DMS153 (cell line): ENCODE results near the gene TSC22D4.
"Not testable (repeated sequence)": the region's sequence is repeated elsewhere in the genome, so short reads cannot be mapped to it uniquely, and the experiment has no call there.

Source experiments
- DNase-seq: peaks from one replicate; lab custom pipeline; 2025; lab: John Stamatoyannopoulos, UW

TSC22D4 gene

DNA sequence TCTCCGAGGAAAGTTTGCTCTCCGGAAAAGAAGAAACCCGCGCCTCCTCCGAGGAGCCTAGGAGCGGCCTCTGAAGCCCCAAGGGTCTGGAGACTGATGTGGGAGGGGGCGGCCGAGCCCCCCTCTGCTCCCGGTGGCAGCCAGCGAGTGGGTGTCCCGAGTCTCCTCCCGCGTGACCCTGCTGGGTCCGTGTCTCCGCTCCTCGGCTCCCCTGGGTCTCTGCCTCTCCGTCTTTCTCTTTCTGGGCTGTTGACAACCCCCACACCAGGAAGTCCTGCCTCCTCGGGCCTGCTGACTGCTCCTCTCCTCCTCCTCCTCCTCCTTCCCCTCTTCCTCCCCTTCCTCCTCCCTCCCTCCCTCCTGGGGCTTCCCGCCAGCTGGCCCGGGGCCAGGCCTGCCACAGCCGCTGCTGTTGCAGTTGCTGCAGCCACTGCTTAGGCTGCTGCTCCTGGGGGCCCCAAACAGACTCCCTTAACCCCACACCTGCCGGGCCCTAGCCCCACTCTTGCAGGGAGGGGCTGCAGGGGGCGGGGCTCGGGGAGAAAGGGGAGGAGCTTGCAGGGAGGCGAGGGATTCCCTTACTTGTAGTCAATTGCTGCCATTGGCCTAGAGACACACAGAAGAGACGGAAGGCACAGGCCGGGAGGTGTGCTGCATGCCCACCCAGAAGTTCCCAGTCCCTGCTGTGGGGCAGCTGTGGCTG is at the start of gene TSC22D4:
TSS of gene TSC22D4 (minus strand) at position 257 of the 703 bp plus-strand sequence. CDS start 1,176 bp downstream, outside the sequence.
- peak; percentile 68 for DNase-seq

DNA sequence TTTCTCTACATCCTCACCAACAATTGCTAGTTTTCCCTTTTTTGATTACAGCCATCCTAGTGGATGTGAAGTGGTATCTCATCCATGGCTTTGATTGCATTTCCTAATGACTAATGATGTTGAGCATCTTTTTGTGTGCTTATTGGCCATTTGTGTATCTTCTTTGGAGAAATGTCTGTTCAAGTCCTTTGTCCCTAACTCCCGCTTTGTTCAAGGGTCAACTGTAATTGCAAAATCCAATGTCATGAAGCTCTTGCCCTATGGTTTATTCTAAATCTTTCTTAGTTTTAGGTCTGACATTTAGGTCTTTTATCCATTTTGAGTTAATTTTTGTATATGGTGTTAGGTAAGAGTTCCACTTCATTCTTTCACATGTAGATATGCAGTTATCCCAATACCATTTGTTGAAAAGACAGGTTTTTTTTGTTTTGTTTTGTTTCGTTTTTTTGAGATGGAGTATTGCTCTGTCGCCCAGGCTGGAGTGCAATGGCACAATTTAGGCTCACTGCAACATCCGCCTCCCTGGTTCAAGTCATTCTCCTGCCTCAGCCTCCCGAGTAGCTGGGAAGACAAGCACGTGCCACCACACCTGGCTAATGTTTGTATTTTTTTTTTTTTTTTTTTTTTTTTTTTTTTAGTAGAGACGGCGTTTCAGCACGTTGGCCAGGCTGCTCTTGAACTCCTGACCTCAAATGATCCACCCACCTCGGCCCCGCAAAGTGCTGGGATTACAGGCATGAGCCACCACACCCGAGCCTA is 49.3 kb upstream of the TSC22D4 start:
- not testable (repeated sequence) for DNase-seq

DNA sequence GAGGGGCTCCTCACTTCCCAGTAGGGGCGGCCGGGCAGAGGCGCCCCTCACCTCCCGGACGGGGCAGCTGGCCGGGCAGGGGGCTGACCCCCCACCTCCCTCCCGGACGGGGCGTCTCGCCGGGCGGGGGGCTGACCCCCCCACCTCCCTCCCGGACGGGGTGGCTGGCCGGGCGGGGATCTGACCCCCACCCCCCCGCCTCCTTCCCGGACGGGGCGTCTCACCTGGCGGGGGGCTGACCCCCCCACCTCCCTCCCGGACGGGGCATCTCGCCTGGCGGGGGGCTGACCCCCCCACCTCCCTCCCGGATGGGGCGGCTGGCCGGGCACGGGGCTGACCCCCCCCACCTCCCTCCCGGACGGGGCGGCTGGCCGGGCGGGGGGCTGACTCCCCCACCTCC is 44.2 kb upstream of the TSC22D4 start:
- not testable (repeated sequence) for DNase-seq

DNA sequence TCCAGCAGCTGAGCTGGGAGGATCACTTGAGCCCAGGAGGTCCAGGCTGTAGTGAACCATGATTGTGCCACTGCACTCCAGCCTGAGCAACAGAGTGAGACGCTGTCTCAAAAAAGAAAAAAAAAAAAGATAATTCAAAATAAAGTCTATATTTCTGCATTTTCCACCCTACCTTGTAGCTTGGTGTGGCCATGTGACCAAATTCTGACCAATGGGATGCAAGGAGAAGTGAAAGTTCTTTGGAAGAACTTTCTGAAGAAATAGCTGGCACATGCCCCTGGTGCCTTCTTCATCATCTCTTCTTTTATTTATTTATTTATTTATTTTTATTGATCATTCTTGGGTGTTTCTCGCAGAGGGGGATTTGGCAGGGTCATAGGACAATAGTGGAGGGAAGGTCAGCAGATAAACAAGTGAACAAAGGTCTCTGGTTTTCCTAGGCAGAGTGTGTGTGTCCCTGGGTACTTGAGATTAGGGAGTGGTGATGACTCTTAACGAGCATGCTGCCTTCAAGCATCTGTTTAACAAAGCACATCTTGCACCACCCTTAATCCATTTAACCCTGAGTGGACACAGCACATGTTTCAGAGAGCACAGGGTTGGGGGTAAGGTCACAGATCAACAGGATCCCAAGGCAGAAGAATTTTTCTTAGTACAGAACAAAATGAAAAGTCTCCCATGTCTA is 43.0 kb upstream of the TSC22D4 start:
- DNase-seq = not testable (repeated sequence)

GRCh38 chr7:100521076-100521475 is 42.1 kb upstream of the TSC22D4 start:
- DNase-seq = no peak

DNA sequence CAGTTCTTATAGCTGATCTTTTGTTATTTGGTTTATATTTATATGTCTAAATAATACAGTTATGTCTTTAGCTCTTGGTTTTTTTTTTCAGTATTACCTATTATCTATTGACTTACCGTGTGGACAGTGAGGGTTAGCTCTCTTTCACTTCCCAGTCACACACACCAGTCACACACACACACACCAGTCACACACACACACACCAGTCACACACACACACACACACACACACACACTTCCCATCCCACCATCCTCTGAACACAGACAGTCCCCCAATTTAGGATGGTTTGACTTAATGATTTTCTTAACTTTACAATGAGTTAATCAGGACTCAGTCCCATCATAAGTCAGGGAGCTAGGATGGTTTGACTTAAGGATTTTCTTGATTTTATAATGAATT is 41.1 kb upstream of the TSC22D4 start:
- no peak for DNase-seq

DNA sequence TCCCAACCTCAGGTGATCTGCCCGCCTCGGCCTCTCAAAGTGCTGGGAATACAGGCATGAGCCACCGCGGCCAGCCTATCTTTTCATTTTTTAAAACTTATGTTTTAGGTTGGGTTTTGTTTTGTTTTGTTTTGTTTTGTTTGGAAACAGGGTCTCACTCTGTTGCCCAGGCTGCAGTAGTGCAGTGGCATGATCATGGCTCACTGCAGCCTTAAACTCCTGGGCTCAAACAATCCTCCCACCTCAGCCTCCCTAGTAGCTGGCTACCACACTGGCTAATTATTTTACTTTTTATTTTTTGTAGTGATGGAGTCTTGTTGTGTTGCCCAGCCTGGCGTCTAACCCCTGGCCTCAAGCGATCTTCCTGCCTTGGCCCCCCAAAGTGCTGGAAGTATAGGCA is 40.6 kb upstream of the TSC22D4 start:
- no peak for DNase-seq

GRCh38 chr7:100517305-100517704 is 38.3 kb upstream of the TSC22D4 start:
- no peak for DNase-seq

DNA sequence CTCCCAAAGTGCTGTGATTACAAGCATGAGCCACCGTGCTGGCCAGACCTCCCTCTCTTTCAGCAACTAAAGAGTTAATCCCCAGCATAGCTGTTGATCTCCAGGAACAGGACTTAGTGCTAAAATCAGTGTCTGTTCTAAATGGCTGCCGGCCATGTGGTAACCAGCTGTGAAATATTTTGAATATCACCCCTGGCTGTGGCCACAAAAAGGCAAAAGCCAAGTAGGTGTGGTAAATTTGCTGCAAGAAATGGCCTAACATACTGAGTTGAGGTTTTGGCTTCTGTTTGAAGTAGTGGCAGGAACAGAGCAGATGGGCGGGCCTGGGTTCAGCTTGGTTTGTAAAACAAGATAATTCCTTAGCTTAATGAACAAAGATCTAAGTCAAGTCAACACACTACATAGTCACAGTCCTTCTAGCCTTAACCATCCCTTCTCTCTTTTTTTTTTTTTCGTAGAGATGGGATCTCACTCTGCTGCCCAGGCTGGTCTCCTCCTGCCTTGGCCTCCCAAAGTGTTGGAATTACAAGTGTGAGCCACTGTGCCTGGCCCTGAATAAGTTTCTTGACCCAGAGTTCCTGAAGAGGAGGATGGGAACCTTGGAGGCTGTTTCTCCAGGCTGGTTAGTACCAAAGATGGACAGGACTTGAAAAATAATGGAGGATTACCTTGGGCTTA is 37.3 kb upstream of the TSC22D4 start:
- DNase-seq = no peak

- no peak for DNase-seq
Observed at GRCh38 chr7:100515072-100515532, 36.1 kb upstream of the TSC22D4 start.

DNA sequence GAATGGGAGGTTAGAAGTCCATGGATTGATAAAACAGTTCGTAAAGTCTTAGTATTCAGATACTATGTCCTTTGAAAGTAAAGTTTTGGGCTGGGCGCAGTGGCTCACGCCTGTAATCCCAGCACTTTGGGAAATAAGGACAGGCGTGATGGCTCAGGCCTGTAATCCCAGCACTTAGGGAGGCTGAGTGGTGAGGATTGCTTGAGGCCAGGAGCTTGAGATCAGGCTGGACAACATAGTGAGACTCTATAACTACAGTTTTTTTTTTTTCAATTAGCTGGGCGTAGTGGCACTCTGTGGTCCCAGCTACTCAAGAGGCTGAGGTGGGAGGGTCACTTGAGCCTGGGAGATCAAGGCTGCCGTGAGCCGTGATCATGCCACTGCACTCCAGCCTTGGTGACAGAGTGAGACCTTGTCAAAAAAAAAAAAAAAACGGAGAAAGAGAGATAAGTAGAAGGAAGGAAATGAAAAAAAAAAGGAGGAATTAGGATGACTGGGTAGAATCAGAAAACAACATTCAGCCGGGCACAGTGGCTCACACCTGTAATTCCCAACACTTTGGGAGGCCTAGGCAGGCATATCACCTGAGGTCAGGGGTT is 34.3 kb upstream of the TSC22D4 start:
- no peak for DNase-seq

- no peak for DNase-seq
Observed at GRCh38 chr7:100510437-100511239, 31.6 kb upstream of the TSC22D4 start.

DNA sequence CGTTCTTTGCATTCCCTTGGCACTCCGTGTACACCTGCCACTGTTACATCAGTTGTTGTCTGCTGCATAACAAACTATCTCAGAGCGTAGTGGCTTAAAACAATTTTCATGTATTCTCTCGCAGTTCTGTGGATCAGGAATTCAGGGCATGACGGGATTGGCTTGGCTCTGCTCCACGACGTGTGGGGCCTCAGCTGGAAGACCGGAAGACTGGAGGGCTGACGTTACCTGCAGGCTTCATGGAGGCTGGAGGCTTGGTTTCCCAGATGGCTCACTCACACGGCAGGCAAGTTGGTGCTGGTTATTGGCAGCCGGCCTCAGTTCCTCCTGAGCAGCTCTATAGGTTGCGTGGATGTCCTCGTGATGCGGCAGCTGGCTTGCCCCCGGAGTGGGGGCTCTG is 30.2 kb upstream of the TSC22D4 start:
- no peak for DNase-seq

DNA sequence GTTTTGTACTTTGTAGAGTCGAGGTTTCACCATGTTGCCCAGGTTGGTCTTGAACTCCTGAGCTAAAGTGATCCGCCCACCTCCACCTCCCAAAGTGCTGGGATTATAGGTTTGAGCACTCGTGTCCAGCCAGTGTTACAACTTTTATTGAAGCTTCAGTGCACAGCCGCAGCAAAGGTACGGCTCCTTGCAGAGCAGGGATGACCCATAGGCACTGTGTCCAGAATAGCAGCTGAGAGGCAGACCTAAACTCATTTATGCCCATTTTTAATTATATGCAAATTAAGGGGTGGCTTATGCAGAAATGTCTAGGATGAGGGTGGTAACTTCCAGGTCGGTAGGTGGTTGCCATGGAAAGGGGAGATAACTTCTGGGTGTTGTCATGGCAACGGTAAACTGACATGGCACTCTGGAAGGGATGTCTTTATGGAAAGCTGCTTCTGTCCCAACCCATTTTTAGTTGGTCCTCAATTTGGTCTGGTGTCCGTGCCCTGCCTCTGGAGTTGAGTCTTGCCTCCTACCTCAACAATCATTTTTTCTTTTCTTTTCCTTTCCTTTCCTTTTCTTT is 27.4 kb upstream of the TSC22D4 start:
- DNase-seq = no peak

GRCh38 chr7:100504887-100505611 is 26.0 kb upstream of the TSC22D4 start:
- no peak for DNase-seq

- DNase-seq = not testable (repeated sequence)
Observed at GRCh38 chr7:100504031-100504430, 25.0 kb upstream of the TSC22D4 start.

DNA sequence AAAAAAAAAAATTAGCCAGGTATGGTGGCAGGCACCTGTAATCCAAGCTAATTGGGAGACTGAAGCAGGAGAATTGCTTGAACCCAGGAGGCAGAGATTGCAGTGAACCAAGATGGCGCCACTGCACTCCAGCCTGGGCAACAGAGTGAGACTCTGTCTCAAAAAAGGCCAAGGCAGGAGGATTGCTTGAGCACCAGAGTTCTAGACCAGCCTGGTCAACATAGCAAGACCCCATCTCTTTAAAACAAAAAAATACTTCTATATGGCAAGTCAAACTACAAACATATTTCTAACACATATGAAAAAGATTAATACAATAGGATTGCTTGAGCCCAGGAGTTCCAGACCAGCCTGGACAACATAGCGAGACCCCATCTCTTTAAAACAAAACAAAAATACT is 21.7 kb upstream of the TSC22D4 start:
- not testable (repeated sequence) for DNase-seq

GRCh38 chr7:100496509-100496908 is 17.5 kb upstream of the TSC22D4 start:
- no peak for DNase-seq

DNA sequence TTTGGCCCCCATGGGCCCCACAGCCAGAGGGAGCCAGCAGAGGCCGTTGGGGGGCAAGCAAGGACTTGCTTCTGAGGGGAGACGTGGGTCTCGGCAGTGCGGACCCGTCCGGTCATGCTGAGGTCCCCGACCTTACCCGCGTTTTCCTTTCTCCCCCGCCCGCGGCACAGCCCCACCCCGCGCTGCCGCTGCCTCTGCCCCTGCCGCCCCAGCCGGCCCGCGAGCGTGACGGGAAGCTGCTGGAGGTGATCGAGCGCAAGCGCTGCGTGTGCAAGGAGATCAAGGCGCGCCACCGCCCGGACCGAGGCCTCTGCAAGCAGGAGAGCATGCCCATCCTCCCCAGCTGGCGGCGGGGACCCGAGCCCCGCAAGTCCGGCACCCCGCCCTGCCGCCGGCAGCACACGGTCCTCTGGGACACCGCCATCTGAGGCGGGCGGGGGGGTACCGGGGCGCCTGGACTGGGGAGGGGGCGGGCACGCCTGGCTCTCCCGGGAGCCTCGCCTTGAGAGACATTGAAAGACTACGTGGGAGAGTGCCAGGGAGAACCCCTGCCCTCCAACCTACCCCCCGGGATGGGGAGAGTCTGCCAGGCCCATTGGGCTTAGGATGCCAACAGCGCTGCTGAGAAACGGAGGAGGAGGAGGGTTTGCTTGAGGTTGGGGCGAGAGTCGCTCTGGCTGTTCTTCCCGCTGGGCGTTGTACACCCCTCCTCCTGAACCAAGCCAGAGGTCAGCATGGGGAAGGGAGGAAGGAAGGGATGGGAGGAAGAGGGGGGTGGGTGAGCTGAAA is 14.7 kb upstream of the TSC22D4 start:
- DNase-seq = no peak
